ENCODE measurements around the gene CADPS2. TPM values are rescaled to one million over a fixed set of nuclear protein-coding genes. Genes with fewer than 3 reads are reported as not detected.

The CADPS2 gene
- total RNA-seq, 1 experiment from 2014 or later: 12.2 TPM

GRCh38 chr7:122706836-122707235, 179.4 kb downstream of the CADPS2 start:
- no peaks in the 10 kb centered on the region for H3K4me1 Mint-ChIP-seq
- H3K36me3 Mint-ChIP-seq: no peaks in the 10 kb centered on the region
- H3K9me3 Mint-ChIP-seq: no peaks in the 10 kb centered on the region; the same call in 1 of the 2 replicates

DNA sequence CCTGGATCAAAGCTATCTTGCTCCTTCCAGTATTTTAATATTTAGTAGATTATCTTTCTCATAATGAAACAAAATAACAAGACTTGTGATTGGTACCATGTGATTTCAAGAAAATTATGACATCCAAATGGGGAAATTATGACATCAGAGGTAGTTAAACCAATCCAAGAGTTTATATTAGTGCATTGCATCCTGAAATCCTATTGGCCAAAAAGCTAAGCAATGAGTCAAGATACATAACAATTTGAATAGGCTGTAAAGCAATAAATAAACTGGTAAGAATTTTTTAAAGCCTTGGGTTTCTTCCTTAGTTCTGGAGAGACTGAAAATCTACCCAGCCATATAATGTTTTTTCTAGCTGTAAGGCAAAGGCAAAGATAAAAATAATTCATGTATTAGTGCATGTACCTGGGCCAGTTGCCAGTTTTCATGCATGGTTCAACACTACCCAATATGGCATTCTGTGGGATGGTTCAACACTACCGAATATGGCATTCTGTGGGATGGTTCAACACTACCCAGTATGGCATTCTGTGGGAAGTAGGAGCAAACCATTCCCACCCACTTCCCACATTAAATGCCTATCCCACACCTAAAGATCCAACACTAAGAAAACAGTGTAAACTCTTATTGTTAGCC, 183.3 kb downstream of the CADPS2 start, which contains the start of gene RNF148:
TSS of gene RNF148 (minus strand) at position 51 of the 639 bp plus-strand sequence. CDS start 172 bp downstream, outside the sequence.
- CTCF ChIA-PET: no interaction called here
- DNase-seq (ENCODE audit: low spot score) (no peak), ATAC-seq (no peak)
- Mint-ChIP-seq H3K9me3 (no peaks in the 10 kb centered on the region), H3K36me3 (no peaks in the 10 kb centered on the region), H3K27me3 (ENCODE audit: low read depth) (no peaks in the 10 kb centered on the region), H3K4me1 (peaks cover 6% of the 10 kb centered on the region), H3K27ac (no peak within 1 kb of the TSS), H3K4me3 (no peak within 1 kb of the TSS)
- POLR2A ChIA-PET: no interaction called here
- TF ChIP-seq CREM (CRISPR knock-in tag; IDR thresholded peaks at IDR 0.05) (no peak), NFYB (CRISPR knock-in tag; conservative IDR thresholded peaks at IDR 0.05; ENCODE audit: low read depth) (no peak)
- TF ChIP-seq, protein P1, sequence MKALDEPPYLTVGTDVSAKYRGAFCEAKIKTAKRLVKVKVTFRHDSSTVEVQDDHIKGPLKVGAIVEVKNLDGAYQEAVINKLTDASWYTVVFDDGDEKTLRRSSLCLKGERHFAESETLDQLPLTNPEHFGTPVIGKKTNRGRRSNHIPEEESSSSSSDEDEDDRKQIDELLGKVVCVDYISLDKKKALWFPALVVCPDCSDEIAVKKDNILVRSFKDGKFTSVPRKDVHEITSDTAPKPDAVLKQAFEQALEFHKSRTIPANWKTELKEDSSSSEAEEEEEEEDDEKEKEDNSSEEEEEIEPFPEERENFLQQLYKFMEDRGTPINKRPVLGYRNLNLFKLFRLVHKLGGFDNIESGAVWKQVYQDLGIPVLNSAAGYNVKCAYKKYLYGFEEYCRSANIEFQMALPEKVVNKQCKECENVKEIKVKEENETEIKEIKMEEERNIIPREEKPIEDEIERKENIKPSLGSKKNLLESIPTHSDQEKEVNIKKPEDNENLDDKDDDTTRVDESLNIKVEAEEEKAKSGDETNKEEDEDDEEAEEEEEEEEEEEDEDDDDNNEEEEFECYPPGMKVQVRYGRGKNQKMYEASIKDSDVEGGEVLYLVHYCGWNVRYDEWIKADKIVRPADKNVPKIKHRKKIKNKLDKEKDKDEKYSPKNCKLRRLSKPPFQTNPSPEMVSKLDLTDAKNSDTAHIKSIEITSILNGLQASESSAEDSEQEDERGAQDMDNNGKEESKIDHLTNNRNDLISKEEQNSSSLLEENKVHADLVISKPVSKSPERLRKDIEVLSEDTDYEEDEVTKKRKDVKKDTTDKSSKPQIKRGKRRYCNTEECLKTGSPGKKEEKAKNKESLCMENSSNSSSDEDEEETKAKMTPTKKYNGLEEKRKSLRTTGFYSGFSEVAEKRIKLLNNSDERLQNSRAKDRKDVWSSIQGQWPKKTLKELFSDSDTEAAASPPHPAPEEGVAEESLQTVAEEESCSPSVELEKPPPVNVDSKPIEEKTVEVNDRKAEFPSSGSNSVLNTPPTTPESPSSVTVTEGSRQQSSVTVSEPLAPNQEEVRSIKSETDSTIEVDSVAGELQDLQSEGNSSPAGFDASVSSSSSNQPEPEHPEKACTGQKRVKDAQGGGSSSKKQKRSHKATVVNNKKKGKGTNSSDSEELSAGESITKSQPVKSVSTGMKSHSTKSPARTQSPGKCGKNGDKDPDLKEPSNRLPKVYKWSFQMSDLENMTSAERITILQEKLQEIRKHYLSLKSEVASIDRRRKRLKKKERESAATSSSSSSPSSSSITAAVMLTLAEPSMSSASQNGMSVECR (CRISPR knock-in tag; IDR thresholded peaks at IDR 0.05; ENCODE audit: borderline replicate concordance): no peak

More at GRCh38 chr7:122706836-122707235, 179.4 kb downstream of the CADPS2 start:
- DNase-seq (ENCODE audit: low spot score): no peak
- ATAC-seq: no peak
- POLR2A ChIA-PET: no interaction called here
- peak overlapping the region; percentile 42; the same call in 1 of the 2 replicates for H3K27ac Mint-ChIP-seq
- H3K4me3 Mint-ChIP-seq: no peak overlapping the region
- CTCF ChIA-PET: no interaction called here
- TF ChIP-seq GABPB1 (CRISPR knock-in tag; IDR thresholded peaks at IDR 0.05) (no peak), ETV6 (CRISPR knock-in tag; IDR thresholded peaks at IDR 0.05) (no peak), NR3C1 (CRISPR knock-in tag; conservative IDR thresholded peaks at IDR 0.05; ENCODE audit: low read depth) (no peak), FOXJ3 (CRISPR knock-in tag; IDR thresholded peaks at IDR 0.05; ENCODE audit: borderline replicate concordance) (no peak), ZBTB21 (CRISPR knock-in tag; IDR thresholded peaks at IDR 0.05; ENCODE audit: borderline replicate concordance) (no peak), PRDM15 (CRISPR knock-in tag; IDR thresholded peaks at IDR 0.05) (no peak), ESRRA (CRISPR knock-in tag; IDR thresholded peaks at IDR 0.05; ENCODE audit: borderline replicate concordance) (no peak), RELA (CRISPR knock-in tag; IDR thresholded peaks at IDR 0.05; ENCODE audit: borderline replicate concordance) (no peak), ZNF219 (CRISPR knock-in tag; IDR thresholded peaks at IDR 0.05; ENCODE audit: borderline replicate concordance) (no peak)
- TF ChIP-seq, protein P2, sequence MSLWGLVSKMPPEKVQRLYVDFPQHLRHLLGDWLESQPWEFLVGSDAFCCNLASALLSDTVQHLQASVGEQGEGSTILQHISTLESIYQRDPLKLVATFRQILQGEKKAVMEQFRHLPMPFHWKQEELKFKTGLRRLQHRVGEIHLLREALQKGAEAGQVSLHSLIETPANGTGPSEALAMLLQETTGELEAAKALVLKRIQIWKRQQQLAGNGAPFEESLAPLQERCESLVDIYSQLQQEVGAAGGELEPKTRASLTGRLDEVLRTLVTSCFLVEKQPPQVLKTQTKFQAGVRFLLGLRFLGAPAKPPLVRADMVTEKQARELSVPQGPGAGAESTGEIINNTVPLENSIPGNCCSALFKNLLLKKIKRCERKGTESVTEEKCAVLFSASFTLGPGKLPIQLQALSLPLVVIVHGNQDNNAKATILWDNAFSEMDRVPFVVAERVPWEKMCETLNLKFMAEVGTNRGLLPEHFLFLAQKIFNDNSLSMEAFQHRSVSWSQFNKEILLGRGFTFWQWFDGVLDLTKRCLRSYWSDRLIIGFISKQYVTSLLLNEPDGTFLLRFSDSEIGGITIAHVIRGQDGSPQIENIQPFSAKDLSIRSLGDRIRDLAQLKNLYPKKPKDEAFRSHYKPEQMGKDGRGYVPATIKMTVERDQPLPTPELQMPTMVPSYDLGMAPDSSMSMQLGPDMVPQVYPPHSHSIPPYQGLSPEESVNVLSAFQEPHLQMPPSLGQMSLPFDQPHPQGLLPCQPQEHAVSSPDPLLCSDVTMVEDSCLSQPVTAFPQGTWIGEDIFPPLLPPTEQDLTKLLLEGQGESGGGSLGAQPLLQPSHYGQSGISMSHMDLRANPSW (CRISPR knock-in tag; conservative IDR thresholded peaks at IDR 0.05; ENCODE audit: low read depth): no peak
- TF ChIP-seq, protein P3, sequence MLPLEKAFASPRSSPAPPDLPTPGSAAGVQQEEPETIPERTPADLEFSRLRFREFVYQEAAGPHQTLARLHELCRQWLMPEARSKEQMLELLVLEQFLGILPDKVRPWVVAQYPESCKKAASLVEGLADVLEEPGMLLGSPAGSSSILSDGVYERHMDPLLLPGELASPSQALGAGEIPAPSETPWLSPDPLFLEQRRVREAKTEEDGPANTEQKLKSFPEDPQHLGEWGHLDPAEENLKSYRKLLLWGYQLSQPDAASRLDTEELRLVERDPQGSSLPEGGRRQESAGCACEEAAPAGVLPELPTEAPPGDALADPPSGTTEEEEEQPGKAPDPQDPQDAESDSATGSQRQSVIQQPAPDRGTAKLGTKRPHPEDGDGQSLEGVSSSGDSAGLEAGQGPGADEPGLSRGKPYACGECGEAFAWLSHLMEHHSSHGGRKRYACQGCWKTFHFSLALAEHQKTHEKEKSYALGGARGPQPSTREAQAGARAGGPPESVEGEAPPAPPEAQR (CRISPR knock-in tag; IDR thresholded peaks at IDR 0.05): no peak
- TF ChIP-seq, protein P4, sequence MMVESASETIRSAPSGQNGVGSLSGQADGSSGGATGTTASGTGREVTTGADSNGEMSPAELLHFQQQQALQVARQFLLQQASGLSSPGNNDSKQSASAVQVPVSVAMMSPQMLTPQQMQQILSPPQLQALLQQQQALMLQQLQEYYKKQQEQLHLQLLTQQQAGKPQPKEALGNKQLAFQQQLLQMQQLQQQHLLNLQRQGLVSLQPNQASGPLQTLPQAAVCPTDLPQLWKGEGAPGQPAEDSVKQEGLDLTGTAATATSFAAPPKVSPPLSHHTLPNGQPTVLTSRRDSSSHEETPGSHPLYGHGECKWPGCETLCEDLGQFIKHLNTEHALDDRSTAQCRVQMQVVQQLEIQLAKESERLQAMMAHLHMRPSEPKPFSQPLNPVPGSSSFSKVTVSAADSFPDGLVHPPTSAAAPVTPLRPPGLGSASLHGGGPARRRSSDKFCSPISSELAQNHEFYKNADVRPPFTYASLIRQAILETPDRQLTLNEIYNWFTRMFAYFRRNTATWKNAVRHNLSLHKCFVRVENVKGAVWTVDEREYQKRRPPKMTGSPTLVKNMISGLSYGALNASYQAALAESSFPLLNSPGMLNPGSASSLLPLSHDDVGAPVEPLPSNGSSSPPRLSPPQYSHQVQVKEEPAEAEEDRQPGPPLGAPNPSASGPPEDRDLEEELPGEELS (CRISPR knock-in tag; IDR thresholded peaks at IDR 0.05): no peak
- H3K27me3 Mint-ChIP-seq (ENCODE audit: low read depth): no peaks in the 10 kb centered on the region

All from WTC11 (cell line).